Epithelial cell of proximal tubule (primary cell): Measurements from ENCODE around the gene DOCK9. TPM values are rescaled to one million over a fixed set of nuclear protein-coding genes. Genes with fewer than 3 reads are reported as not detected.
A peak's percentile ranks its signal among the peaks of the same experiment; 100 is the strongest.

Experiments
- DNase-seq: peaks from one replicate; pipeline ENCODE4 v3.0.0-alpha.2; 2011; ENCODE audit warnings: low read depth
- H3K4me3 ChIP-seq: 2 replicates; pipeline ENCODE4 v1.5.1; 2011; ENCODE audit warnings: low read depth, mild to moderate bottlenecking, low read length
- total RNA-seq: library from RNA; depleted of rRNA; stranded (reverse); fragments of >200 nt; gene quantifications from 2 replicates; pipeline ENCODE4 v1.2.3, GENCODE V29; 2015
- TF ChIP-seq, protein P1 (sequence below): conservative IDR thresholded peaks from 2 replicates; pipeline ENCODE4 v1.5.1; 2012; ENCODE audit warnings: low read depth, mild to moderate bottlenecking, low read length

DOCK9 gene
- total RNA-seq, 1 donor from 2014 or later: 37.6 TPM

DNA sequence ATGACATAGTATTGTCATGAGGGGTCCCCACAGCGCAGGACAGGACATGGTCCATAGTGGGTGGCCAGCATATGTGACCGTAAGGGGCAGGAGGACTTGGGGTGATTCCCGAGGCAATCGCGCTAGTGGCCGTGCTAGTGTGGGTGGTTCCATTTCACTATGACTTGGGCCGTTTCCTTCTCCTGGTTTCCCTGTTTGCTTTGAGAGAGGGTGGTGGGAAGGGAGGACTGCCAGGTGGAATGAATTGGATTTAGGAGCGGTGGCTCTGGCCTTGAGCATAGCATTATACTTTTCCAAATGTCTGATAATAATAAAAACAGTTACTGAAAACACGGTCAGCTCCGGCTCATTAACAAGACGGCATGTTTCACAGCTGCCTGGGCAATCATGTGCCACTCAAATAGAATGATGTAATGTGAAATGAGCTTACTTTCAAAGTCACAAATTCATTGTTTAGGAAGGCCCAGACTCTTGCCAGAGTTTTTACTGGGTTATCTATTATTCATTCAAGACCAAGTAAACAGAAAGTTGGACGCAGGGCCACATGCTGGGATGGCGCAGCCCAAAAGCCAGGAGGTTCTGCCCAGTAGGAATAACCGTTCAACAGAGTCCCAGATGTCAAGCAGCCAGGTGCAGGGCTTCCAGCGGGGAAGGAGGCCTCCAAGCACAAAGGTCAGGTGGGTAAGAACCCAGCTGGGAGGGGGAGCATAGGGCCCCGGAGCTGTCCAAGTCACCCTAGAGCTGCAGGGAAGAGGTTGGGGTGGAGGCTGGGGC lies 205.8 kb downstream of the DOCK9 start:
- H3K4me3 ChIP-seq: no peak overlapping the region
- peak; percentile 54 for DNase-seq
- TF ChIP-seq, protein P1, sequence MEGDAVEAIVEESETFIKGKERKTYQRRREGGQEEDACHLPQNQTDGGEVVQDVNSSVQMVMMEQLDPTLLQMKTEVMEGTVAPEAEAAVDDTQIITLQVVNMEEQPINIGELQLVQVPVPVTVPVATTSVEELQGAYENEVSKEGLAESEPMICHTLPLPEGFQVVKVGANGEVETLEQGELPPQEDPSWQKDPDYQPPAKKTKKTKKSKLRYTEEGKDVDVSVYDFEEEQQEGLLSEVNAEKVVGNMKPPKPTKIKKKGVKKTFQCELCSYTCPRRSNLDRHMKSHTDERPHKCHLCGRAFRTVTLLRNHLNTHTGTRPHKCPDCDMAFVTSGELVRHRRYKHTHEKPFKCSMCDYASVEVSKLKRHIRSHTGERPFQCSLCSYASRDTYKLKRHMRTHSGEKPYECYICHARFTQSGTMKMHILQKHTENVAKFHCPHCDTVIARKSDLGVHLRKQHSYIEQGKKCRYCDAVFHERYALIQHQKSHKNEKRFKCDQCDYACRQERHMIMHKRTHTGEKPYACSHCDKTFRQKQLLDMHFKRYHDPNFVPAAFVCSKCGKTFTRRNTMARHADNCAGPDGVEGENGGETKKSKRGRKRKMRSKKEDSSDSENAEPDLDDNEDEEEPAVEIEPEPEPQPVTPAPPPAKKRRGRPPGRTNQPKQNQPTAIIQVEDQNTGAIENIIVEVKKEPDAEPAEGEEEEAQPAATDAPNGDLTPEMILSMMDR: no peak

DNA sequence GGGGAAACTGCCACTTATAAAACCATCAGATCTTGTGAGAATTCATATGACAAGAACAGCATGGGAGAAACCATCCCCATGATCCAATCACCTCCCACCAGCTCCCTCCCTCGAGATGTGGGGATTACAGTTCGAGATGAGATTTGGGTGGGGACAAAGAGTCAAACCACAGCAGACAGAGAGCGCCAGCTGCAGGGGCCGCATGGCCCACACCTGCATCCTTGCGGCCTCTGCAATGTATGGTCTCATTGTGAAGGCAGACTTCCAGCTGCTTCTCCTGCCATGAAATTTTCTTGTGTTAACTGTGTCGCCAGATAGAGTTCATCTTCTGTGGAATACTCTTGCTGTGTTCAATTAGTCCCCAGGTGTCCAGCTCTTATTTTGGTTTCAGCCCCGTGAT lies 208.1 kb downstream of the DOCK9 start:
- no peak overlapping the region for H3K4me3 ChIP-seq
- TF ChIP-seq, protein P1: no peak
- DNase-seq: no peak

DNA sequence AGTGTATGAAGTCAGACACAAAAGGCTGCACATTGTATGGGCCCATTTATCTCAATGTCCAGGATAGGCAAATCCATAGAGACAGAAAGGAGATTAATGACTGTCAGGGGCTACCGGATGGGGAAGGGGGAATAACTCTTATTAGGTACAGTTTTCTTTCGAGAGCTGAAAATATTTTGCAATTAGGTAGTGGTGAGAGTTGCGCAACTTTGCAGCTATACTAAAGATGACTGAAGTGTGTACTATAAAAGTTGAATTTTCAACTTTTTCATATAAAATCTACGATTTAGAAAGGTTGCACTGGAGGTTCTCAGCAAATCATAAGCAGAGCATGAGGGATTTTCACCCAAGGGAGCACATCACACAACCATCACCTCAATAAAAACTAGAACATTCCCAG lies 209.3 kb downstream of the DOCK9 start:
- TF ChIP-seq, protein P1: no peak
- no peak for DNase-seq
- no peak overlapping the region for H3K4me3 ChIP-seq

DNA sequence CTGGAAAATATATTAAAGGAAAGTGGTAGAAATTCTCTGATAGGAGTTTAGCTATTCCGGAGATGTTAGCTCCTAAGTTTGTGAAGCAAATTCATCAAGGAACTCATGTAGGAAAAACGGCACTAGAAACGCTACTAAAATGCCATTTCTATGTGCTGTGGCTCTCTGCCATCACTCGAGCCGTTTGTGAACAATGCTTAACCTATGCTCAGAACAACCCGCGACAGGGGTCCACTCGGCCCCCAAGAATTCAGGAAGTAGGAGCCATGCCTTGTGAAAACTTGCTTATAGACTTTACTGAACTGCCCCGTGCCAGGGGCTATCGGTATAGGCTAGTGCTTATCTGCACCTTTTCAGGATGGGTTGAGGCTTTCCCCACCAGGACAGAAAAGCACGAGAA lies 211.2 kb downstream of the DOCK9 start:
- no peak for DNase-seq
- TF ChIP-seq, protein P1: no peak
- no peak overlapping the region for H3K4me3 ChIP-seq

DNA sequence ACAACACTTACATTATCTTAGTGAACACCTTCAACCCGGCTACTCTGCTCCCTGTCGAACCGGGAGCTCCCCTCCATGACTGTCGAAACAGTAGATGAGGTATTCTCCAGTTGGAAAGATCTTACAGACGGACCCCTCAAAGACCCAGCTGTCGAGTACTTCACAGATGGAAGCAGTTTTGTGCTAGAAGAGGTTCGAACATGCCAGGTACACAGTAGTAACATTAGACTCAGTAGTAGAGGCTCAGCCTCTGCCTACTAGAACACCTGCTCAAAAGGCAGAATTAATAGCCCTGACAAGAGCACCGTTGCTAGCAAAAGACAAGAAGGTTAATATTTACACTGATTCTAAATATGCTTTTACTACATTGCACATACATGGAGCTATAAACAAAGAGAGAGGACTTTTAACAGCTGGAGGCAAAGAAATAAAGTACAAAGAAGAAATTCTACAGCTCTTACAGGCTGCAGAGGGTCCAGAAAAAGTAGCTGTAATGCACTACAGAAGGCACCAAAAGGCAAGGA lies 211.8 kb downstream of the DOCK9 start:
- no peak for DNase-seq
- TF ChIP-seq, protein P1: no peak
- no peak overlapping the region for H3K4me3 ChIP-seq

DNA sequence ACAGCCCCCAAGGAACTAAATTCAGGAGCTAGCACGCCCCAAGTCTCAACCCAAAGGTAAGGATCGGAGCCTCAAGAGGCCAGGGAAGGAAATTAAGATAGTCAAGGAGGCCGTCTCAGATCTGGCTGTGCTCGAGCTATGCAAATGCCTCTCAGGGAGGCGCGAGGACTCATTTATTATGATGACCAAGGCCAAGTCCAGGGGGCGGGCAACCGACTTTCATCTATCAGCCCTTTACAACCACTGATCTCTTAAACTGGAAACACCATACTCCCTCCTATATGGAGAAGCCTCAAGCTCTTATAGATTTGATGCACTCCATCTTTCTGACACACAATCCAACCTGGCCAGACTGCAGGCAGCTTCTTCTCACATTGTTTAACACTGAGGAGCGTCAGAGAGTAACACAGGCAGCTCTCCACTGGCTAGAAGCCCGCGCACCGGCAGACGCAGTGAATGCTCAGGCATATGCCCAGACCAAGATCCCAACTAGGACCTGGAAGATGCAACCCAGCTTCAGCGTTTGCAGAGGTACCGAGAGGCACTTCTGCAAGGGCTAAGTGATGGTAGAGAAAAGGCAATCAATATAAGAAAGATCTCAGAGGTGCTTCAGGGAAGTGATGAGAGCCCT lies 215.8 kb downstream of the DOCK9 start:
- H3K4me3 ChIP-seq: peak overlapping the region; percentile 47
- TF ChIP-seq, protein P1: no peak
- no peak for DNase-seq
